HAP-1 (cell line): ENCODE results near the gene NPTX1.
"Not testable (repeated sequence)": the region's sequence is repeated elsewhere in the genome, so short reads cannot be mapped to it uniquely, and the experiment has no call there.

Experiments
- DNase-seq, 2 experiments: peaks; one replicate each; pipeline ENCODE4 v3.0.0-alpha.2; 2016 to 2020; ENCODE audit warnings: low spot score in 2 of 2
- H3K27me3 ChIP-seq: fragments of 250-450 bp; sonication (Bioruptor Pico); 2 replicates; pipeline ENCODE4 v1.5.1; 2020; ENCODE audit warnings: low read depth, mild to moderate bottlenecking, moderate library complexity
- H3K36me3 ChIP-seq: fragments of 250-450 bp; sonication (Bioruptor Pico); replicated peaks from 2 replicates; pipeline ENCODE4 v1.5.1; 2020; ENCODE audit warnings: mild to moderate bottlenecking
- H3K4me1 ChIP-seq: fragments of 250-450 bp; sonication (Bioruptor Pico); 2 replicates; pipeline ENCODE4 v1.5.1; 2020; ENCODE audit warnings: mild to moderate bottlenecking
- H3K4me3 ChIP-seq: fragments of 250-450 bp; sonication (Bioruptor Pico); 2 replicates; pipeline ENCODE4 v1.5.1; 2020; ENCODE audit warnings: mild to moderate bottlenecking, moderate library complexity
- H3K9me3 ChIP-seq: fragments of 250-450 bp; sonication (Bioruptor Pico); 2 replicates; pipeline ENCODE4 v1.5.1; 2020; ENCODE audit warnings: mild to moderate bottlenecking, moderate library complexity
- in situ Hi-C: fragments of 300-500 bp; cut with MboI; formaldehyde crosslinking; loops from 3 replicates; pipeline ENCODE4 v1.14.3; 2020; ENCODE audit warnings: low sequenced_read_pairs, inconsistent platforms, mixed read lengths

The NPTX1 gene

DNA sequence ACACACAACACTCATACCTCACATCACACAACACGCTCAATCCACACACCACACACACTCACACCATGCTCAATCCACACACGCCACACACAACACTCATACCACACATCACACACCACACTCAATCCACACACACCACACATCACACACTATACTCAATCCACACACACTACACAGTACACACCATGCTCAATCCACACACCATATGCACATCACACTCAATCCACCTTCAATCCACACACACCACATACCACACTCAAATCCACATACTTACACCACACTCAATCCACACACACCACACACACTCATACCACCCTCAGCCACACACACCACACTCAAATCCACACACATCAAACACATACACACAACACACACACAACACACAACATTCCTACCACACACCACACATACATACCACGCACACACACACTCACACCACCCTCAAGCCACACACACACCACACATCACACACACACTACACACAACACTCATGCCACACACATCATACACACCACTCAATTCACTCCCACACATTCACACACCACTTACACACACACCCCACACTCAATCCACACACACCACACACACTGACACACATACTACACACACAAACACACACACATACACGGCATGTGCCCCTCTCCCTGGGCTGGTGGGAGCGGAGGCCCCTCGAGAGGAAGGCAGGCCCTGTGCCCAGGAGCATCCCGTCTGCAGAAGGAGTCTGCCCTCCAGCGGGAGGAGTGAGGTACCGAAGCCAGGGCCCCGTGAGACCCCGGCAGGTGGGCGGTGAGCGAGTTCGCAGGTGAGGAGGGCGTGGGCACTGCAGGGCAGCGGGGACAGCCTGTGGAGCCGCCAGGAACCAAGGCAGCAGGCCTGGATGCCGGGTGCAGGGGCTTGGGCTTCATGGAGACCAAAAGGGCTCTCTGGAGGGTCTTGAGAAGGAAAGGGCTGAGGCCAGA lies 35.1 kb upstream of the NPTX1 start:
- H3K27me3 ChIP-seq: no peaks in the 10 kb centered on the region; the same call in 1 of the 2 replicates
- in situ Hi-C loops: no loop called here
- DNase-seq: no peak

DNA sequence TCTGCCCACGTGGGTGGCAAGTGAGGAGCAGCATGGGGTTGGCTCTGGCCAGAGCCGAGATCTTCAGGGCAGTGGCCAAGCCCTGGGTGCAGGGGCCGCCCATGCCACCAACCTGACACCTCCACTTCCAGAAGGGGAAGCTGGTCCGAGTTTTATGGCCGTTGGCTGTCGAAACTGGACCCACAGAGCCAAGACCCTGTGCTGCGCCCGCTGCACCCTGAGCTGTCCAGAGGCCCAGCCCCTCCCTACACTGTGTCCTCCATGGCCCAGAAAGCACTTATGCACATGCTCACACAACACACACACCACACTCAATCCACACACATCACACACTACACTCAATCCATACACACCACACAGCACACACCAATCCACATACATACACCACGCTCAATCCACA lies 34.4 kb upstream of the NPTX1 start:
- no peaks in the 10 kb centered on the region for H3K4me1 ChIP-seq
- no peaks in the 10 kb centered on the region; the same call in 1 of the 2 replicates for H3K27me3 ChIP-seq
- H3K36me3 ChIP-seq: no peaks in the 10 kb centered on the region
- DNase-seq: no peak
- in situ Hi-C loops: no loop called here
- no peak overlapping the region for H3K4me3 ChIP-seq
- H3K9me3 ChIP-seq: no peaks in the 10 kb centered on the region

More for the DNA sequence above, 35.1 kb upstream of the NPTX1 start:
- no peak overlapping the region for H3K4me3 ChIP-seq
- H3K4me1 ChIP-seq: no peaks in the 10 kb centered on the region
- H3K36me3 ChIP-seq: no peaks in the 10 kb centered on the region
- H3K9me3 ChIP-seq: no peaks in the 10 kb centered on the region

DNA sequence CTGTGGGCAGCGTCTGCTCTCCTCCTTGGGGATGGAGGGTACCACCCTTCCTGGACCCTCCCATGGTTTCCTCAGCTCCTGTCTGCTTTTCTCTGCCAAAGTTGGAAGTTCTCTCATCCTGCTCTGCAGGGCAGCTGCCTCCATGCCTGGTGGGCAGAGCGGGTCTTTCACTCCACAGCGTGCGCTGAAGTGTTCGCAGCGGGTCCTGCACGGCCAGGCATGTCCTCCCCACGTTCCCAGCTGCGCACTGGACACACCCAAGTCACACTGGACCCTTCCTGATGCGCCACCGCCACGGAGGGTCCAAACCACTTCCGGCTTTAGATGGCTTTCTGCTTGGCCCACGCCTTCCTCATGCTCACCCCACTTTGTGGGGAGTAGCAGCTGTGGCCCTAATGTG lies 33.7 kb upstream of the NPTX1 start:
- H3K4me1 ChIP-seq: no peaks in the 10 kb centered on the region
- in situ Hi-C loops: no loop called here
- no peak for DNase-seq
- H3K4me3 ChIP-seq: no peak overlapping the region
- H3K36me3 ChIP-seq: no peaks in the 10 kb centered on the region
- no peaks in the 10 kb centered on the region; the same call in none of the 2 replicates for H3K27me3 ChIP-seq
- no peaks in the 10 kb centered on the region for H3K9me3 ChIP-seq

DNA sequence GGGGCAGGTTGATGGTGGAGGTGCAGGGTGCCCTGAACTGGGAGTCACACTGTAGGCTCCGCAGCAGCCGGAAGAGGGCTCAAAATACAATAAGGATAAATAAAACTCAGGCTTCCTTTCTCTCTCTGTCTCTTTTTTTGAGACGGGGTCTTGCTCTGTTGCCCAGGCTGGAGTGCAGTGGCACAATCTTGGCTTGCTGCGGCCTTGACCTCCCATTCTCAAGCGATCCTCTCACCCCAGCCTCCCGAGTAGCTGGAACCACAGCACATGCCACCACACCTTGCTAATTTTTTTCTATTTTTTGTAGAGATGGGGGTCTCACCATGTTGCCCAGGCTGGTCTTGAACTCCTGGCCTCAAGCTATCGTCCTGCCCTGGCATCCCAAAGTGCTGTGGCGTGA lies 32.9 kb upstream of the NPTX1 start:
- Histone ChIP-seq H3K27me3 (peaks cover 4% of the 10 kb centered on the region), H3K36me3 (no peaks in the 10 kb centered on the region), H3K4me3 (no peak overlapping the region), H3K4me1 (no peaks in the 10 kb centered on the region), H3K9me3 (no peaks in the 10 kb centered on the region)
- in situ Hi-C loops: no loop called here
- DNase-seq: no peak

DNA sequence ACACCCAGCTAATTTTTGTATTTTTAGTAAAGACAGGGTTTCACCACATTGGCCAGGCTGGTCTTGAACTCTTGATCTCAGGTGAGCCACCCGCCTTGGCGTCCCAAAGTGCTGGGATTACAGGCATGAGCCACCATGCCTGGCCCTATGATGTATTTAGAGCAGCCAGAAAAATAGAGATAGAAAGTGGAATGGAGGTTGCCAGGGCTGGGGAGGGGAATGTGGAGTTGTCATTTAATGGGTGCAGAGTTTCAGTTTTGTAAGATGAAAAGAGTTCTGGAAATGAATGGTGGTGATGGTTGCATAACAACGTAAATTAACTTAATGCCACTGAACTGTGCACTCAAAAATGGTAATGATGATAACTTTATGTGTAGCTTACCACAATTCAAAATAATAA lies 31.6 kb upstream of the NPTX1 start:
- Histone ChIP-seq H3K36me3 (no peaks in the 10 kb centered on the region), H3K27me3 (peaks cover 4% of the 10 kb centered on the region), H3K9me3 (no peaks in the 10 kb centered on the region), H3K4me1 (no peaks in the 10 kb centered on the region), H3K4me3 (no peak overlapping the region)
- DNase-seq: no peak
- in situ Hi-C loops: no loop called here

DNA sequence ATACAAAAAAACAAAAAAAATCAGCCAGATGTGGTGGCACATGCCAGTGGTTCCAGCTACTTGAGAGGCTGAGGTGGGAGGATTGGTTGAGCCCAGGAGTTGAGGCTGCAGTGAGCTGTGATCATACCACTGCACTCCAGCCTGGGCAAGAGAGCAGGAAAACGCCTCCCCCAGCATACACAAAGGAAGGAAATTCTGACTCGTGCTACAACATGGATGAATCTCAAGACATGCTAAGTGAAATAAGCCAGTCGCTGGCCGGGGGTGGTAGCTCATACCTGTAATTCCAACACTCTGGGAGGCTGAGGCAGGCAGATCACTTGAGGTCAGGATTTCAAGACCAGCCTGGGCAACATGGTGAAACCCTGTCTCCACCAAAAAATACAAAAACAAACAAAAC lies 30.8 kb upstream of the NPTX1 start:
- H3K36me3 ChIP-seq, H3K27me3 ChIP-seq, H3K4me1 ChIP-seq, DNase-seq, H3K4me3 ChIP-seq, in situ Hi-C loops, H3K9me3 ChIP-seq: not testable (repeated sequence)

DNA sequence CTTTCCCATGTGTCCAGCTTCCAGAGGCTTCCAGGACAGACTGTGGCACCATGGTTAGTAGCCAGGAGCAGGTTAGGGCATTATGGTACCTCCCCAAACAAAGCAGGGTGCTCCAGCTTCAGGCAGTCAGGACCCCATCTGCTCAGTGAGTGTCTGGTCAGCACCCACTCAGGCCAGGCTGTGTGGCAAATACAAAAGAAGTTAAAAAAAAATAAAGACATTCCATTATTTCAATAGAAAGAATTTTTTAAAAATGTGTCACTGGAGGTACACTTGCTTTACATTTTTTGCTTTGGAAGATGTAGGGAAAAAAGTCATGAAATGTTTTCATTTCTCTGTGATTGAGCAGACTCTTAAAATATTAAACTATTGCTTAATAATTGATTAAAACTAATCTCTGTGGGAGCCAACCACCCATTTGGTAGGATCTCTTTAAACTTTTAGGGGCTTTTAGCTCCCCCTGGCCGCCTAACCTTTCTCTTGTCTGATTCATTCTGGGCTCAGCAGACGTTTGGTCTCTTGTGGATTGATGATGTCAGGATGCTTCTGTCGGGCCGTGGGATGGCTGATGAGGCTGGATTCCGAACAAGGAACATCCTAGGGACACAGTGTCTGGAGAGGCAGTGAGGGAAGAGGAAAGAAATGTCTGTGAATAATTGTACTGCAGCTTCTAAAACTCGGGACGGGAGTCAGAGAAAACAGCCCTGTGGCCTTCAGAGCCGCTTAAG lies 28.4 kb upstream of the NPTX1 start:
- no peak for DNase-seq
- Histone ChIP-seq H3K4me3 (no peak overlapping the region), H3K4me1 (no peaks in the 10 kb centered on the region), H3K9me3 (no peaks in the 10 kb centered on the region), H3K36me3 (no peaks in the 10 kb centered on the region), H3K27me3 (peaks cover 4% of the 10 kb centered on the region)
- in situ Hi-C loops: no loop called here

DNA sequence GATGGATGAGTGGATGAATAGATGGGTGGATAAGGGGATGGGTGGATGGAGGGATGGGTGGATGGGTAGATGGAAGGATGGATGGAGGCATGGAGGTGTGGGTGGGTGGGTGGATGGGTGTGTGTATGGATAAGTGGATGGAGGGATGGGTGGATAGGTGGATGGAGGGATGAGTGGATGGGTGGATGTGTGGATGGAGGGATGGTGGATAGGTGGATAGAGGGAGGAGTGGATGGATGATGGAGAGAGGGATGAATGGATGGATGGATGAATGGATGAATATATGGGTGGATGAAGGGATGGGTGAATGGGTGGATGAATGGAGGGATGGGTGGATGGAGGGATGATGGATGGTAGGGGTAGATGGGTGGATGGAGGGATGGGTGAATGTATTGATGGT lies 27.5 kb upstream of the NPTX1 start:
- no peaks in the 10 kb centered on the region for H3K36me3 ChIP-seq
- no peak for DNase-seq
- H3K27me3 ChIP-seq: peaks cover 4% of the 10 kb centered on the region
- in situ Hi-C loops: no loop called here
- H3K9me3 ChIP-seq: no peaks in the 10 kb centered on the region
- no peak overlapping the region for H3K4me3 ChIP-seq
- no peaks in the 10 kb centered on the region for H3K4me1 ChIP-seq

DNA sequence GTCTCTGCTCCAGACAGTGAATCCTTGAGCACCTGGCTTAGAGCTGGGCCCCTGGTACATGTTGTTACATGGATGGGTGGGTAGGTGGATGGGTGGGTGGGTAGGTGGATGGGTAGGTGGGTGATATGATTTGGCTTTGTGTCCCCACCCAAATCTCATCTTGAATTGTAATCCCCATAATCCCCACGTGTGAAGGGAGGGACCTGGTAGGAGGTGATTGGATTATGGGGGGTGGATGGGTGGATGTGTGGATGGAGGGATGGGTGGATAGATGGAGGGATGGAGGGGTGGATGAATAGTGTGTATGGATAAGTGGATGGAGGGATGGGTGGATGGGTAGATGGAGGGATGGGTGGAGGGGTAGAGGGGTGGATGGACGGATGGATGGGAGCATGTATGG lies 26.6 kb upstream of the NPTX1 start:
- in situ Hi-C loops: no loop called here
- H3K27me3 ChIP-seq: peaks cover 4% of the 10 kb centered on the region
- no peaks in the 10 kb centered on the region for H3K4me1 ChIP-seq
- H3K36me3 ChIP-seq: no peaks in the 10 kb centered on the region
- no peak overlapping the region for H3K4me3 ChIP-seq
- no peak for DNase-seq
- no peaks in the 10 kb centered on the region for H3K9me3 ChIP-seq

DNA sequence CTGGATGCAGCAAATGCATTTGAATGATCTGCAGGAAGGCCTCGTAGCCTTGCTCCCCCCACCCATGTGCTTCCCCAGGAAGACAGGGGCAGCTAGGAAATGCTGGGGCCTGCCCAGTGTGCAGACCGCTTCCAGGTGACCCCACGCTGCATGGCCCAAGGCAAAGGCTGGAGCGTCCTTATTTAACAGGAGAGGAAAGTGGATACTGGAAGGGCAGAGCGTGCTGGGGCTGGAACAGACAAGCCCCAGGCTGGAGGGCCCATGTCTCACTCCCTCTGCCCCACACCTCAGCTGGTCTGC lies 26.1 kb upstream of the NPTX1 start:
- Histone ChIP-seq H3K4me1 (no peaks in the 10 kb centered on the region), H3K27me3 (peaks cover 4% of the 10 kb centered on the region), H3K4me3 (no peak overlapping the region), H3K36me3 (no peaks in the 10 kb centered on the region), H3K9me3 (no peaks in the 10 kb centered on the region)
- DNase-seq: no peak
- in situ Hi-C loops: no loop called here

DNA sequence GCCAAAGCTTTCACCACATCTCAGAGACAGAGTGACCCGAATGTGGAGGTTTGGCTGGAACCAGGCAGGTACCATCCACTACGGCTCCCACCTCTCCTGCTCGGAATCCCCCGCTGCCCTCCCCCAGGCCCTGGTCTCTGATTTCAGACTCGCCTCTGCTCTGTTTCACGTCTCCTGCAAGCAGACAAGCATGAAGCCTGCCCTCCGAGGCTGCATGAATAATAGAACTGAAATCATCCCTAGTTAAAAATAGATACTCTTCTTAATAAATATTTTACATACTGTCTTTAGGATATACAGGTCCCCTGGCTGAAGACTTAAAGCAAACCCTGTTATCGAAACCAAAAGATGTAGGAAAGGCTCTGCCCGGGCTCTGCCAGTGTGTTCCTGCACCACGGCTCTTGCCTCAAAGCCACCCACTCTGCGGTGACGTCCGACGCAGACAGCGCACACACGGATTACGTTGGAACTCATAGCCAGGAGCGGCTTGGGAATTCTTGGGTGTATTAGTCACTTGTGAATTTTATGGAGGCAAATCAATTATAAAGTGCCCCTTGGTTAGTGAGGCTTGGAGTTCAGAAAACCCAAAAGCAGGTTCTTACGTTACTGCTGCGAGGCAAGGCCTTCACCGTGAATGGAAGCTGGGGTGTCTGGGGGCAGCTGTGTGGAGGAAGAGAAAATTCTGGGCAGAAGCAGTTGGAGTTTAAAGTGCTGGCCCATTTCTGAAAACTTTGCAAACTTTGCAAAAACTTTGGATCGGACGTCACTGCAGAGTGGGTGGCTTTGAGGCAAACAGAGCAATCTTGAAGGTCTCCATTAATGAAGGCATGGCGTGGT lies 25.6 kb upstream of the NPTX1 start:
- Histone ChIP-seq H3K4me3 (no peak overlapping the region), H3K9me3 (no peaks in the 10 kb centered on the region), H3K27me3 (peaks cover 4% of the 10 kb centered on the region), H3K36me3 (no peaks in the 10 kb centered on the region), H3K4me1 (no peaks in the 10 kb centered on the region)
- DNase-seq: no peak
- in situ Hi-C loops: no loop called here

DNA sequence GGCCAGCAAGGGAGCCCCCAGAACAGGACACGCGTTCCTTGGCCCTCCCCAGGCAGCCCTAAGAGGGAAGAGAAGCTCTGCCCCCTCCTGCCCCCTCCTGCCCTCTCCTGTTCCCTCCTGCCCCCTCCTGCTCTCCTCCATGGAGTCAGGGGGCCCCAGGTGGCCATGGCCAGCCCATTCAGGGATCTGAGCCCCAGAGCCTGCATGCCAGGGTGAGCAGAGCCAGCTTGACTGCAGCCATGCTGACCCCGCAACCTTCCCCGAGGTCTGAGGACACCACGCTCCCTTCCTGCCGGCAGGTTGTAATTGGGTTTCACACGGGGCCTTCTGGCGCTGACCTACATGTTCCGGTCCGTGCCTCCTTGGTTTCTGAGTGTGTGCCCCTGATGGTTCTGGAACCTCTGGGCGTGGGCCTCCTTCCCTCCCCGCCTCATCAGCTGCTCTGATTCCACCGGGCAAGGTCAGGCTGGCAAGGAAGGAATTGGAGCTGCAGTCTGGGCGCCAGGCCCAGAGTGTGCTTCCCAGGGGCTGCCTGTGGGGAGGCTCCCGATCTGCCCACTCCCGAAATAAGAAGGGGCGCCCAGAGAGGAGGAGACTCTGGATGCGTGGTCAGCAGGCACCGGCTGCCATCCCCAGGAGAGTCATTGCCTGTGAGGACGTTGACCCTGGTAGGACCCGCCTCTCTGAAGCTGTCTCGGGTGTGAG lies 23.7 kb upstream of the NPTX1 start:
- Histone ChIP-seq H3K4me3 (no peak overlapping the region), H3K4me1 (no peaks in the 10 kb centered on the region), H3K9me3 (no peaks in the 10 kb centered on the region), H3K27me3 (peaks cover 4% of the 10 kb centered on the region; the same call in 1 of the 2 replicates), H3K36me3 (no peaks in the 10 kb centered on the region)
- DNase-seq: no peak
- in situ Hi-C loops: no loop called here

DNA sequence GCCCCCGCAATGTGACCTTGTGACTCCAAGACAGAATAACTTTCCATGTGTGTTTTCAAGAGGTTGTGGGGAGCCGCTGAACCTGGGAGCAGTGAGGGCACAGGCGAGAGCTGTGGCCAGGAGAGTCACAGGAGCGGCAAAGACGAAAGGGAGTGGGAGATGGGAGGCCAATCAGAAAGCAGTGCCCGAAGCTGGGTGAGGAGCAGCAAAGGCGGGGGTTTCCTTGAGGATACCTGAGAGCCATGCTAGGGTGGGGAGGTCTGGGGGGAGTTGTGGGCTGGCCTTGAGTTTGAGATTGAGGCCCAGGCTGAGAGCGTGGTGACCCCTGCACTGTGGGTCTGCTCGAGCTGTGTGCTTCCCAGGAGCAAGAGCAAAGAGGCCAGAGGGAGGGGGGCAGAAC lies 23.2 kb upstream of the NPTX1 start:
- Histone ChIP-seq H3K36me3 (no peaks in the 10 kb centered on the region), H3K4me1 (no peaks in the 10 kb centered on the region), H3K4me3 (no peak overlapping the region), H3K9me3 (no peaks in the 10 kb centered on the region), H3K27me3 (peaks cover 2% of the 10 kb centered on the region; the same call in 1 of the 2 replicates)
- in situ Hi-C loops: no loop called here
- no peak for DNase-seq
